ENCODE results near the gene PEX11A. TPM values are rescaled to one million over a fixed set of nuclear protein-coding genes. Genes with fewer than 3 reads are reported as not detected.
A peak's percentile ranks its signal among the peaks of the same experiment; 100 is the strongest.

Gene PEX11A, protein sequence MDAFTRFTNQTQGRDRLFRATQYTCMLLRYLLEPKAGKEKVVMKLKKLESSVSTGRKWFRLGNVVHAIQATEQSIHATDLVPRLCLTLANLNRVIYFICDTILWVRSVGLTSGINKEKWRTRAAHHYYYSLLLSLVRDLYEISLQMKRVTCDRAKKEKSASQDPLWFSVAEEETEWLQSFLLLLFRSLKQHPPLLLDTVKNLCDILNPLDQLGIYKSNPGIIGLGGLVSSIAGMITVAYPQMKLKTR
- total RNA-seq (3.2 and 3.7 TPM in 2 replicates), polyA plus RNA-seq (4.3 and 4.4 TPM in 2 replicates), polyA minus RNA-seq (3.6 and 4.9 TPM in 2 replicates), Bru-seq, nascent RNA (percentile 51 among the genes with signal in this experiment), BruChase-seq, experiment 1, labeled RNA remaining after a 6-hour chase (percentile 52 among the genes with signal in this experiment), BruChase-seq, experiment 2, labeled RNA remaining after a 2-hour chase (percentile 54 among the genes with signal in this experiment)
- 3.6 and 4.0 TPM in 2 replicates for polyA plus RNA-seq (2011; cell fraction: cytosol; rRNA removed)
- 1.8 and 2.1 TPM in 2 replicates for polyA plus RNA-seq (2011; cell fraction: nucleus; rRNA removed)
- 2.6 and 3.3 TPM in 2 replicates for polyA plus RNA-seq (2012)
- polyA minus RNA-seq (2011; cell fraction: cytosol; rRNA and poly(A)+ RNA removed), result 4.1 TPM
- 2.8 and 3.0 TPM in 2 replicates for polyA minus RNA-seq (2011; cell fraction: nucleus; rRNA and poly(A)+ RNA removed)
- long read RNA-seq, transcript PEX11A-201 (3 exons, 2,740 nt), result major isoform, 7 of 9 reads
- long read RNA-seq, partial matches to known transcripts, result 0 of 9 reads
- long read RNA-seq, other reads (novel, unspliced or antisense), result 1 of 9 reads

DNA sequence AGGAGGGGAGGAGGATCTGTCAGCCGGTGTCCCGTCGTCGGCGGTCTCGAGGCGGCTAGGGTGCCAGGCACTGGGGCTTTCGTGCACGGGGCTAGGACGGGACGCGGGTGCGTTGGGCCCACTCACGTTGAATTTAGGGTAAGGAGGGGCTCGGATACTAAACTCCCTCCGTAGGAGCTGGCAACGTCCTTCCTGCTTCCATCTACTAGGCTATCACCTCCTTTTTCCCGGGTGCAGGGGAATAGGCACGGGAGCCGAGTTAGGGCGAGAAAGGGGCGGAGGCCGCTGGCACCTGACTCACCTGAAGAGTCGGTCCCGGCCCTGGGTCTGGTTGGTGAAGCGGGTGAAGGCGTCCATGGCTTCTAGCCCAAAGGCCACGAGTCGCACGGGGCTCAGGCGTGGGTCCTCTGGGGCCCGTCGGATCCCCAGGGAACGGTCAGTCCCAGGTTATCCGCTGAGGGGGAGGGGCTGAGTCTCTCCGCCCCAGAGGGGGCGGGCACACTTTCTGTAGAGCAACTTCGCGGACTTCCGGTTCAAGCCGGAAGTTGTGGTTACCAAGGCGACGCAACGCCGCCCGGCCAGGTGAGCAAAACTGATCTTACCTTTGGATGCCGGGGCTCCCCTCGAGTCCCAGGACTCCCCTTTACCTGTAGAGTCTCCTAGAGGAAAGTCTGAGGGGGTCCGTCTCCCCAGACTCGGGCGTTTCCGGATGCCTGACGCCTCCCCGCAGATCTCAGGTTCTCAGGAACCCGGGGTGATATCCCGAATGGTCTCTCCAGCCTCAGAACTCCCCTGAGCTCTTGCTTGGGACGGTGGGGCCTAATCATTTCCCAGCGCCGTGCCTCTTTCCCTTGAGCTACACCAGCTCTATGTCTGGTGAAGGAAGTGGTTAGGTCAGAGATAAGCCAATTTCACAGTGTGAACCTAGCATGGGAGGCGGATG lies at the start of gene PEX11A, which contains the start of gene WDR93:
PEX11A (minus strand) TSS at position 479 of the 943 bp plus-strand sequence; CDS start at position 357, 122 bp downstream.
WDR93 (plus strand) TSS at position 536 of the 943 bp plus-strand sequence. CDS start 10,936 bp downstream, outside the sequence.
- Histone ChIP-seq H4K20me1 (replicated peaks; ENCODE audit: control insufficient read depth, extremely low read depth, insufficient read depth, low read length) (no peaks in the 10 kb centered on the region), H3K9me3 (replicated peaks; ENCODE audit: control insufficient read depth, insufficient read depth, low read length) (no peaks in the 10 kb centered on the region), H3K4me2 (ENCODE audit: insufficient read depth, low read length) (peak within 1 kb of the TSS; percentile 40), H3K27ac (ENCODE audit: insufficient read depth, low read depth, low read length) (no peak within 1 kb of the TSS), H3K9me1 (replicated peaks; ENCODE audit: control insufficient read depth, extremely low read depth, insufficient read depth, low read length) (no peaks in the 10 kb centered on the region), H3K36me3 (ENCODE audit: control insufficient read depth in 2 of 2, extremely low read depth in 1 of 2, insufficient read depth in 2 of 2, low read length in 2 of 2) (no peaks in the 10 kb centered on the region), H3K9ac (replicated peaks; ENCODE audit: extremely low read depth, insufficient read depth, low read length) (peak within 1 kb of the TSS; percentile 33), H3K79me2 (ENCODE audit: control insufficient read depth, insufficient read depth, low read length) (no peaks in the 10 kb centered on the region), H2AFZ (ENCODE audit: low read depth, low read length) (peak within 1 kb of the TSS; percentile 100), H3K4me1 (ENCODE audit: control insufficient read depth, extremely low read depth, insufficient read depth, low read length) (peaks cover 2% of the 10 kb centered on the region), H3K27me3 (ENCODE audit: control insufficient read depth in 2 of 2, insufficient read depth in 2 of 2, low read length in 2 of 2) (peaks cover 7 to 10% of the 10 kb centered on the region in 2 experiments), H3K4me3 (replicated peaks in 1 of 3; ENCODE audit: insufficient read depth in 1 of 3, low read depth in 1 of 3, low read length in 3 of 3) (peak within 1 kb of the TSS; percentile 67 to 89 (median 73))
- no peak for TF ChIP-seq FOS (IDR thresholded peaks at IDR 0.05; ENCODE audit: borderline replicate concordance, insufficient read depth, low read length)
- no peak for TF ChIP-seq EZH2 (IDR thresholded peaks at IDR 0.05; ENCODE audit: borderline replicate concordance, low read depth, low read length, severe bottlenecking)
- TF ChIP-seq JUN (IDR thresholded peaks at IDR 0.05; ENCODE audit: borderline replicate concordance, insufficient read depth, insufficient read length, low read depth), result no peak
- TF ChIP-seq, protein P1, sequence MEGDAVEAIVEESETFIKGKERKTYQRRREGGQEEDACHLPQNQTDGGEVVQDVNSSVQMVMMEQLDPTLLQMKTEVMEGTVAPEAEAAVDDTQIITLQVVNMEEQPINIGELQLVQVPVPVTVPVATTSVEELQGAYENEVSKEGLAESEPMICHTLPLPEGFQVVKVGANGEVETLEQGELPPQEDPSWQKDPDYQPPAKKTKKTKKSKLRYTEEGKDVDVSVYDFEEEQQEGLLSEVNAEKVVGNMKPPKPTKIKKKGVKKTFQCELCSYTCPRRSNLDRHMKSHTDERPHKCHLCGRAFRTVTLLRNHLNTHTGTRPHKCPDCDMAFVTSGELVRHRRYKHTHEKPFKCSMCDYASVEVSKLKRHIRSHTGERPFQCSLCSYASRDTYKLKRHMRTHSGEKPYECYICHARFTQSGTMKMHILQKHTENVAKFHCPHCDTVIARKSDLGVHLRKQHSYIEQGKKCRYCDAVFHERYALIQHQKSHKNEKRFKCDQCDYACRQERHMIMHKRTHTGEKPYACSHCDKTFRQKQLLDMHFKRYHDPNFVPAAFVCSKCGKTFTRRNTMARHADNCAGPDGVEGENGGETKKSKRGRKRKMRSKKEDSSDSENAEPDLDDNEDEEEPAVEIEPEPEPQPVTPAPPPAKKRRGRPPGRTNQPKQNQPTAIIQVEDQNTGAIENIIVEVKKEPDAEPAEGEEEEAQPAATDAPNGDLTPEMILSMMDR (IDR thresholded peaks at IDR 0.05; ENCODE audit: extremely low read depth in 1 of 2, insufficient read depth in 1 of 2, low read depth in 1 of 2, low read length in 2 of 2), result no peak
- no peak for TF ChIP-seq POLR2AphosphoS5 (IDR thresholded peaks at IDR 0.05; ENCODE audit: insufficient read depth, low read depth, low read length)
- TF ChIP-seq MYC (IDR thresholded peaks at IDR 0.05; ENCODE audit: low read depth, low read length), result no peak
- TF ChIP-seq POLR2A (IDR thresholded peaks at IDR 0.05; ENCODE audit: low read depth, low read length), result no peak
- no peak for TF ChIP-seq GATA2 (IDR thresholded peaks at IDR 0.05; ENCODE audit: insufficient read depth, insufficient read length, low read depth, low read length)
- TF ChIP-seq, protein P2, sequence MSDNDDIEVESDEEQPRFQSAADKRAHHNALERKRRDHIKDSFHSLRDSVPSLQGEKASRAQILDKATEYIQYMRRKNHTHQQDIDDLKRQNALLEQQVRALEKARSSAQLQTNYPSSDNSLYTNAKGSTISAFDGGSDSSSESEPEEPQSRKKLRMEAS (IDR thresholded peaks at IDR 0.05; ENCODE audit: insufficient read depth, insufficient read length), result no peak
- FAIRE-seq, result peak; percentile 76
- CTCF ChIA-PET, result interaction anchor here (1.1 kb wide), 1 partner anchor 8 kb away, joined by 3 read pairs; no protein-coding TSS in a partner anchor
- peak; percentile 60 for DNase-seq (ENCODE audit: low read depth, low spot score)
- dilution Hi-C loops (cut with MboI; ENCODE audit: extremely low pct_ligation_motif_present, low sequenced_read_pairs) (no loop called here), intact Hi-C loops (cut with micrococcal nuclease) (no loop called here)
- POLR2A ChIA-PET, result no interaction called here
- TSS peak; percentile 50 for BruUV-seq (replicated peaks)
